GM12875 (cell line): ENCODE data around the gene PPM1L.

ENCODE experiments used
- H3K4me3 ChIP-seq: one replicate; pipeline ENCODE4 v1.5.1; 2011; ENCODE audit warnings: low read depth, low read length, control low read depth
- TF ChIP-seq, protein P1 (sequence below): IDR thresholded peaks from 2 replicates; pipeline ENCODE4 v1.5.1; 2011; ENCODE audit warnings: low read depth, mild to moderate bottlenecking, control low read depth, inconsistent platforms, low read length, moderate library complexity, borderline replicate concordance; ENCODE audit not compliant: insufficient read depth

Gene PPM1L

DNA sequence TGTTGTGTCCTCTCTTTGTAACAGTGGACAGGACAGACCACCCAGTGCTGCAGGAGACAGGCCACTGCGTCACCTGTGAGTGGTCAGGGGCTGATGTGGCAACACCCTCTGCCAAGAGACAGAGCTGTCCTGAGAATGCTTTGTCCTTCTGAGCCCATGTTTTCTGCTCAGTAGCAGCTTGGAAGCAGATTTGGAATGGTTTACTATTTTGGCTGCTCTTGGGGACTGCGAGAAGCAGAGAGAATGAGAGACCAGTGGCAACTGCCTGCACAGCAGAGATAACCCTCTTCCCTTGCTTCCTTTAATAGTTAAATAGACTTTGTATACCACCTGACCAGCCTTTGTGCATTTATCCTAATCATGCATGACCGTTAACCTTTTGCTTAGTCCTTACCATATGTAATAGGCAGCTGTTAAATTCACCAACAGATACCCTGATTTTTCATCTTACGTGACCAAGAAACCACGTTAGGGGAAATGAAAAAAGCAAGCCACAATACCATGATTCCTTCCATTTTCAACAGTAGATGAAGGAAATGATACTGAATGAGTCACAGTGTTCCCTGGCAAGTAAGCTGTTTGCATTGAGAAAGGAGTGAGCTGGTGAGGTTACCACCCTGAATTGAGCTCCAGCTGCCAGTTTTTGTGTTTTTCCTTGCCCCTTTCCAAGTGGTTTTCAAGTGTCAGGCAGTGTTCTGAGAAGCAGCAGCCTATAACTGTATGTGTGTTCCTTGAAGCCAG, 313.6 kb downstream of the PPM1L start:
- TF ChIP-seq, protein P1, sequence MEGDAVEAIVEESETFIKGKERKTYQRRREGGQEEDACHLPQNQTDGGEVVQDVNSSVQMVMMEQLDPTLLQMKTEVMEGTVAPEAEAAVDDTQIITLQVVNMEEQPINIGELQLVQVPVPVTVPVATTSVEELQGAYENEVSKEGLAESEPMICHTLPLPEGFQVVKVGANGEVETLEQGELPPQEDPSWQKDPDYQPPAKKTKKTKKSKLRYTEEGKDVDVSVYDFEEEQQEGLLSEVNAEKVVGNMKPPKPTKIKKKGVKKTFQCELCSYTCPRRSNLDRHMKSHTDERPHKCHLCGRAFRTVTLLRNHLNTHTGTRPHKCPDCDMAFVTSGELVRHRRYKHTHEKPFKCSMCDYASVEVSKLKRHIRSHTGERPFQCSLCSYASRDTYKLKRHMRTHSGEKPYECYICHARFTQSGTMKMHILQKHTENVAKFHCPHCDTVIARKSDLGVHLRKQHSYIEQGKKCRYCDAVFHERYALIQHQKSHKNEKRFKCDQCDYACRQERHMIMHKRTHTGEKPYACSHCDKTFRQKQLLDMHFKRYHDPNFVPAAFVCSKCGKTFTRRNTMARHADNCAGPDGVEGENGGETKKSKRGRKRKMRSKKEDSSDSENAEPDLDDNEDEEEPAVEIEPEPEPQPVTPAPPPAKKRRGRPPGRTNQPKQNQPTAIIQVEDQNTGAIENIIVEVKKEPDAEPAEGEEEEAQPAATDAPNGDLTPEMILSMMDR: no peak
- no peak overlapping the region for H3K4me3 ChIP-seq

DNA sequence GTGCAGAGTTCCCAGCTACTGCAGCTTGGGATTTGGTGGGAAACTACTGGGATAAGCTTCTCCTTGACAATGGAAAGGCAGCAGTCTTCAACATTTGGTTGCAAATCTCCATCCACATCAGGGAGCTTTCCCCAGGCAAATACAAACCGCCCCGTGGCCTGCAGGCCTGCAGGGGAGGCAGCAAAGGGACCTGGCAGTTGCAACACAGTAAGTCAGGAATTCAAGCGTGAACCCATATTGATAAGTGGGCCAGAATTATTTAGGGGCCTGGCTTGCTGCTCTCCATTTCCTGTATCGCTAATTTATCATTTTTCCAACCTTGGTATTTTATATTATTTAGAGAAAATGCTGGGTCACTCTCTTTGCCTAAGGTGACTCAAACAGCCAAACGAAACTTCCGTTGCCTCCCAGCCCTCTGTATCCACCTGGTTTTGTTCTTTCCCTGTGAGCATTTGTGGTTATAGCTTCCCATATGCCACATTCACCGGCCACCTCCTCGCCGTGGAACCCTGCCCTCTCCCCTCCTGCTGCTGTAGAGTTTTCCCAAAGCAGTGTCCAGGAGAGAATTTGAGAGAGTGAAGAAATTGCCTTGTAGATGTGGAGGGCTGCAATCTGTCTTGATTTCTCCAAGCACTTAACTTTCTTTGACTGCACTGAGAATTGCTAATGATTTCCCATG, 314.4 kb downstream of the PPM1L start:
- TF ChIP-seq, protein P1: no peak
- H3K4me3 ChIP-seq: no peak overlapping the region

DNA sequence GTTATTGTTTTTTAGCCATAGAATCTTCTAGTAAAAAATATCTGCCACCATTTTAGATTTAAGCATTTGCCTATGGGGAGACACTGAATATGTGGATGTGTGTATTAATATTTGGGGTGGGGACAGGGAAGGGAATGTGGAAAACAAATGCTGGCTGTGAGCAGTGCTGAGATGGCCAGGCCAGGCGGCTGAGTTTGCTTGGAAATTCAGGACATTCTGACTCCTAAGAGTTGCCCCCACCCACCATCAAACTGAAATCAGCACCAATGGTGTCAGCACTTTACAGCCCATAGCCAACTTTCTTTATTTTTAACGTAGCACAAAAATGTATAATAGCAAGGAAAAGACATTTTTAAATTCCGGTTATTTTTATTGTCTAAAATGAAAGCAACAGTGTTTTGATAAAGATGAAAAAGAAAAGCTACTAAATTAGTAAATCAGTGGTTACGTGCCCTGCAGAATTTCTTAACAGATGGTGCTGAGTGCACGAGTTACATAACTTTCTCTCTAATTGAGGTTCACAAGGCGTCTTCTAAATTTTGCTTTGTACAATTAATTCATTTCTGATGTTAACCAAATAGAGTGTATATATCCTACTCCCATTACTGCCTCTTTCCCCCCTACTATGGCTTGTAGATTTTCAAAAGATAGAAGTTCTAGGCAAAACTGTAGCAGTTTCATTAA, 315.1 kb downstream of the PPM1L start:
- TF ChIP-seq, protein P1: no peak
- no peak overlapping the region for H3K4me3 ChIP-seq

DNA sequence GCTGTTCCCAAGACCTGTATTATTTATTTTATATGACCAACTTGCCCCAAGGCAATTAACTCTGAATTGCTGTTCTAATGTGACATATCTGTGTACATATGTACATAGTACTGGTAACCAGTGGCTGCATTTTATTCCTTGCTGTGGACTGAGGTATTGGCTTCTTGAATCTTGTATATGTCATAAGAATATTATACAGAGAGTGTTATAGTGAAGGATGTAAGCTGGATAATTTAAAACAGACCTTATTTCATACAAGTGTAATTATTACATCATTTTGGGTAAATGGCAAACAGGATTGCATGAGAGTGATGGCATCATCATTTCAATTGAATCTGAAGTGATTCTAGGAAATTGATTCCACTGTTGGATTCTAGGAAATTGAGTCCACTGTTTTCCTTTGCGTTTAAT, 316.2 kb downstream of the PPM1L start:
- TF ChIP-seq, protein P1: no peak
- no peak overlapping the region for H3K4me3 ChIP-seq

DNA sequence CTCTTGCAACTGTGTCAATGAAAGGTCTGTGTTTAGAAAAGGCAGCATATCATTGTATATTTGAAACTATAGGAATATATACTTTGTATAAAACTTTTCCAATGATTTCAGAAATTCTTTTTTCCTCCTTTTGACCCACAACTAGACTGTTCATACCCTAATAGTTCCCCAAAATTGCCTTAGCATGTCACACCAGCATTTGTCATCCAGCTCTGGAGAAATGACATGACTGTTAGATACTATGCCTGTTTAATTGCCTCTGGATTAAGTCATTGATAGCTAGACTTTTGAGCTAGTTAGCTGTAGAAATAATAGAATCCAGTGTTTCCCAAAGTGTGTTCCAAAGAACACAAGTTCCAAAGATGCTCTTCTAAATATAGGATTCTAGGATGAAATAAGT, 316.7 kb downstream of the PPM1L start:
- TF ChIP-seq, protein P1: no peak
- no peak overlapping the region for H3K4me3 ChIP-seq

DNA sequence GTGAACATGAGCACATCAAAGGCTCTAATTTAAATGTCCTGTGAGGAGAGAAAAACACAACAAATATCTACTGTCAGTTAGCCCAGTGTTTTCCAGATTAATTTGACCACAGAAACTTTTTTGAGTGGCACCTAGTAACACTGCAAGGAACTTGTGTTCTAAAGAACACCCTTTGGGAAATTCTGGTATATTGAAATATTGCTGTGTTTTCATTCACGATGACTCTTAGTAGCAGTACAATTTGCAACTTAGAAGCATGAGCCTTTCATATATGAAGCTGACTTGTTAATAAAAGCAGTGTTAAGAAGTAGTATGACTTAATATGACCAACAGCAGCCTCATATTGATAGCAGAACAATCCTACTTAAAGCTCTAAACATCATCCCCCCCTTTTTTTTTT, 317.1 kb downstream of the PPM1L start:
- no peak overlapping the region for H3K4me3 ChIP-seq
- TF ChIP-seq, protein P1: no peak
